Stimulated activated CD4-positive, alpha-beta T cell treated with anti-CD3 and anti-CD28 coated beads, Interleukin-2, amount 100 ng/mL, for 4 hours (primary cell): Measurements from ENCODE around the gene TIMM23.
A peak's percentile ranks its signal among the peaks of the same experiment; 100 is the strongest.
"Not testable (repeated sequence)": the region's sequence is repeated elsewhere in the genome, so short reads cannot be mapped to it uniquely, and the experiment has no call there.

ENCODE experiments used
- DNase-seq: peaks from one replicate; pipeline ENCODE4 v3.0.0-alpha.2; 2020; ENCODE audit warnings: low read depth

TIMM23 gene

DNA sequence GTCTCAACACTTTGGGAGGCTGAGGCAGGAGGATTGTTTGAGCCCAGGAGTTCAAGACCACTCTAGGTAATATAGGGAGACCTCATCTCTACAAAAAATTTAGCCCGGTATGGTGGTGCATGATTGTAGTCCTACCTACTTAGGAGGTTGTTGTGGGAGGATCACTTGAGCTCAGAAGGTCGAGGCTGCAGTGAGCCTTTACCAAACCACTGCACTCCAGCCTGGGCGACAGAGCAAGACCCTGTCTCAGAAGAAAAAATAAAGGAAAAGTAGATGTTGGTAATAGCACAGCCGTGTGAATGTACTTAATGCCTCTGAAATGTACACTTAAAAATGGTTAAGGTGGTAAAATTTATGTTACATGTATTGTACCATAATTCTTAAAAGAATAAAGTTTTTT, 25.3 kb downstream of the TIMM23 start:
- no peak for DNase-seq

DNA sequence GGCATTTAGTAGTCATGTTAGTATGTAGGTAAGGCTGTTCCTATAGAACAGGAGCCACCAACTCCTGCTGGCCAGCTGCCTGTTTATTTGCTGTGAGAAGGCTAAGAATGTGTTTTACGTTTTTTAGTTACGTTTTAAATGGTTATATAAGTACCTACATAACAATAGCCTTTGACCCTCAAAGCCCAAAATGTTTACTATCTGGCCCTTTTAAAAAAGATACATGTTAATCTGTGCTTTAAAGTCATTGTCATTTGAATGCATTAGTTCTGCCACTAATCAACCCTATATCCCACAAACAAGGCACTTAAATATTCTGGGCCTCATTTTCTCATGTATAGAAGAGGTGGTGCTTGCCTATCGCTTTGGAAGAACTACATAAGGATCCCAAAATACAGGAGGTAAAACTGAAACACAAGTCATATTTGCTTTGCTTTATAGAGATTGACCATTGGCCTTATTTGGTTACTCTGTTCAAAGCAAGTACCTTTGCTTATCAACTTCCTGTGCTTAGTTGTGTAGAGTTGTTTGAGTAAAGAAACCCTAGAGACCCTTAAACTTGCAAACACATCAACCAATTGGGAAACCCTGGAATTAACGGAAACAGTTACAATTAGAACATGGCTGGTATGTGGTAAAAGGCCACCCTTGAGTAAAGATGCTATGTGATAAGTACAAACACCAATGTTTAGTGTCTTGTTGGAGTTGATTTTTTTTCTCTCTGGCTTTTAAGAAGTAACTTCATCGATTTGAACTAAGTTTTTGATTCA, 25.9 kb downstream of the TIMM23 start:
- DNase-seq = no peak

DNA sequence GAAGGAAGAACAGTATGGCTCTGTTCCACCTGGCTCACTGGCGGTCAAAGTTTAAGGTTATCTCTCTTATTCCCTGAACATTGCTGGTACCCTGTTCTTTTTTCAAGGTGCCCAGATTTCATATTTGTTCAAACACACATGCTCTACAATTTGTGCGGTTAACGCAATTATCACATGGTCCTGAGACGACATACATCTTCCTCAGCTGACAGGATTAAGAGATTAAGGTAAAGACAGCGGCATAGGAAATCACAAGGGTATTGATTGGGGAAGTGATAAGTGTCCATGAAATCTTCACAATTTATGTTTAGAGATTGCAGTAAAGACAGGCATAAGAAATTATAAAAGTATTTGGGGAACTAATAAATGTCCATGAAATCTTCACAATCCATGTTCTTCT, 27.7 kb downstream of the TIMM23 start:
- not testable (repeated sequence) for DNase-seq

DNA sequence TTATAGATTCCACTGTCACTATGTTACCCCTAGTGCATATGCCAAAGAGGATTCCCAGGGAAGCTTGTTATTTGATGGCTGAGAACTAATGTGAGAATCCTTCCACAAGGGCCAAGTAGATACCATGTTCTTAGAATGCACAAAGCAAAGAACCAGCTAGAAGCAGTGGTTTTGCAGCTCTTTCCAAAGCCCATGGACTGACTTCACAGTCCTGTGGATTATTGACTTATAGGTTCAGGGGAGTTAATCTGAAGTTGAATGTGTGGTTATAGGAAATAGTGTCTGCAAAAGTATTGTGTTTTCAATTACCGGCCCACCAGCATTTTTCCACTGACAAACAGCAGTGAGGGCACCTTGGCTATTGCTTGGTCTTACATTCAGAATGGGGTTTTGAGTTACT, 28.2 kb downstream of the TIMM23 start:
- no peak for DNase-seq

DNA sequence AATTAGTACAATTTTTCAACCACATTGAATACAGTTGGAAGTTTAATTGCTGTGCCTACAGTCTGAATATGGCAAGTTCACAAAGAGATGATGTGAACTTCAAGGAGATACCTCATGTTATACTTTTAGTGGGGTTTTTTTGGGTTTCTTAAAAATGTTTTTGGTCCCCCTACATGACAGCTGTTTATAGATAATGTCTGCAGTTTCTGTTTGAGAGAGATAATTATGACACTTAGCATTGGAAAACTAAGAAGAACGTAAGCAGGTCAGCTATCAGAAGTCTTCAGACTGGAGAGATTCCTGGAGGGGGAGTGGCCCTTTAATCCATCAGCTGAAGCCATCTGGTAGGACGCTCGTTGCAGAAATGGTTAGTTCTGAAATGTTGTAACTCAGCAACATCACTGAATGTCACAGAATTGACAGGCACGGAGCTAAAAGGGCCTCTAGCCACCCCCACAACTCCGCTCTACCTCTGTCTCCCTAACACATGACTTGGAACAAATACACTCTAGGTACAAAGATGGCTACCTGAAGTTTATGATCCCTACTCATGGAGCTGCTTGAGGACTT, 29.0 kb downstream of the TIMM23 start:
- no peak for DNase-seq

DNA sequence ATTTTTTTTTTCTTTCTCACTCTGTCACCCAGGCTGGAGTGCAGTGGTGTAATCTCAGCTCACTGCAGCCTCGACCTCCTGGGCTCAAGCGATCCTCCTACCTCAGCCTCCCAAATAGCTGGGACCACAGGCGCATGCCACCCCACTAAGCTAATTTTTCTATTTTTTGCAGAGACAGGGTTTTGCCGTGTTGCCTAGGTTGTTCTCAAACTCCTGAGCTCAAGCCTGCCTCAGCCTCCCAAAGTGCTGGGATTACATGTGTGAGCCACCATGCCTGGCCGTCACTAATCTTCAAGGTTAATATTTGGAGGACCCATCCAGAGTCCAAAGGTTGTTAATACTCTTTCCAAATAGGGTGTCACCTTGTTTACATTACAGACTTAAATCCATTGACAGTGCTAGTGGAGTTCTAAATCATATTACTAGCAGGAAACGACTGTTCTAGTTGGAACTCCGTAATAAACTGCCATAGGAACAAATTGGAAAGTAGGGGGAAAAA, 29.9 kb downstream of the TIMM23 start:
- not testable (repeated sequence) for DNase-seq

DNA sequence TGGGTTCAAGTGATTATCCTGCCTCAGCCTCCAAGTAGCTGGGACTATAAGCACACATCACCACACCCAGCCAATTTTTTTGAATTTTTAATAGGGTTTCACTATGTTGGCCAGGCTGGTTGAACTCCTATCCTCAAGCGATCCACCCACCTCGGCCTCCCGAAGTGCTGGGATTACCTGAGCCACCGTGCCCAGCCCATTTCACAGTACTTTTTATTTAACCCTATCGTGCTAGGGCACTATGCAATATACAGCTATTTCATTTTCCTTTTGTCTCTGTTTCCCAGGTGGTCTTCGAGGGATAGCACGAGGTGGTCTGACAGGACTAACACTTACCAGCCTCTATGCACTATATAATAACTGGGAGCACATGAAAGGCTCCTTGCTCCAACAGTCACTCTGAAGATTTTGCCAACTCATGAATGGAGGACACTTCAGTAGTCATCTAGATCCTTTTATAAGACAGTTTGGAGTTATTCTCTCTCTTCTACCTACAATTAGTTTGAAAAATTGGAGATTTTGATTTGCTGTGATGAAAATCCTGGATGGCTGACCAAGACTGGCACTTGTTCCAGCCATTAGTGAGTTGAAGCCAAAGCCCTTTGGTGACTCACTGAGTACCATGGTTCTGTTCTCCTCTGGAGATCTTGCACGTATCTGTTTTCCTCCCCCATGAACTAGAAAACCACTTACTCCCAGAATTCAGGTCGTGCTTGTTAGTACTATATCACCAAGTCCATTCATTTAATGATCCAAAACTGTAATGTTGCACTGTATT, 30.8 kb downstream of the TIMM23 start:
- DNase-seq = no peak

DNA sequence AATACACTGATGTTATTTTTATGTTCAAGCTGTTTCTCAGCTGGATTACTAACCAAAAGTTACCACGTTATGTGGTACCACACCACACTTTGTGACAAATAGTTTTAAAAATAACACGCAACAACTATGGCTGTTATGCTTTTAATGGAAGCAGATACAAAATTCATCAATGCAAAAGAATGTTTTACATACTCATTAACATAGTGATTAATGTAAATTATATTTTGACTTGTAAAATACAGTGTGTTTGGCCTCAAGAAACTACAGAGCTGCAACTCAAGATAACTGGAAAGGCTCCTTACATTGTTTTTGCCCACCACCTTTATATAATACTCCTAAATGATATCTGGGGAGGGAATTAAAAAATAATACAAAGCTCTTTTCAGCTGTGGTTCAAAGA, 32.7 kb downstream of the TIMM23 start:
- no peak for DNase-seq

DNA sequence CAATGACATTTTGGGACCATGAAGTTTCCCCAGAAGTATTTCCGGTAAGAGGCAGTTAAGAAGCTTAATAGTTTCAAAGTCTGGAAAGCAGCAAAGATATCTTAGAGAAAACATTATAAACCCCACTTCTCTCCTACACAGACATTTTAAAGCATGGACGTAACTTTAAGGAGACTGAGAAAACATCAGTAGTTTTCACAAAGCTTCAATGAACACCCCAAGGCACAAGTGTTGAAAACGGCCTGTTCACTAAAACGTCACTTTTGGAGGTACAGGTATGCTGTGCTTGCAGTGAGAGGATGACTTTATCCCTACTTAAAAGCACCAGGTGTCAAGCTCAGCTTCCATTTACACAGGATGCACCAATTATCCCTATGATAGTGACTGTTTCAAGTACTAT, 33.1 kb downstream of the TIMM23 start:
- DNase-seq = no peak

DNA sequence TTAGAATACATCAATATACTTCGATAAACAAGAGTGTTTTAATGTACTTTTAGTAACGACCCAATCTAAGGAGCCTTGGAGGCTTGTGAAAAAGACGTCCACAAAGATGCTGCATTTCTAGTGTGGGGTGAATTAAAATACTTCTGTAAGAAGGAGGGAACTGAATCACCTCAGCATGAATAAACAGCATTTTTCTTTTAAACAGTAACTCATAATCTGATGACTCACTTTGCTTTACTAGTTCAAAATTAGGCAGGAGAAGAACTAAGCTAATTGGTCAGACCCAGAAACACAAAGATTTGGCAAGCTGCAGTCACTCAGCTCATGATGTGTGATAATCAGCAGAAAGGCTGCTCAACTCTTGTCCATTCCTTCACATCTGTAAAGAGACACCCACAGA, 33.9 kb downstream of the TIMM23 start:
- no peak for DNase-seq

DNA sequence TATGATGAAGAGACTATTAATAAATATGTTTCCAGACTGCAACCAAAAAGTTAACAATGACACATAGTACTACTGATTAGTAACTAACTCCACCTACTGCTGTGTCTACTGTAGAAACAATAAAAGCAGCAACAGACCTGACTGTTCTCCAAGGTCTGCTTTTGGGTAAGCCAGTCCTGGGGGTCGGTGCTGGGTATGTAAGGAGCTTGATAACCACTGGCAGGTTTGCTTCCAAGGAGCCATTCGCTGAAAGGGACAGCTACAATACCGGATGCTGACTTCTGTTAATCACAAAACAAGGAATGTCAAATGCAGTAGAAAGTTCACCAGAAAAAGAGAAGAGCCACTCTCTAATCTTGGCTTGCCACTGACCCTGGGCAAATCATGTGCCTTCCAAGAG, 40.5 kb downstream of the TIMM23 start:
- DNase-seq = no peak

DNA sequence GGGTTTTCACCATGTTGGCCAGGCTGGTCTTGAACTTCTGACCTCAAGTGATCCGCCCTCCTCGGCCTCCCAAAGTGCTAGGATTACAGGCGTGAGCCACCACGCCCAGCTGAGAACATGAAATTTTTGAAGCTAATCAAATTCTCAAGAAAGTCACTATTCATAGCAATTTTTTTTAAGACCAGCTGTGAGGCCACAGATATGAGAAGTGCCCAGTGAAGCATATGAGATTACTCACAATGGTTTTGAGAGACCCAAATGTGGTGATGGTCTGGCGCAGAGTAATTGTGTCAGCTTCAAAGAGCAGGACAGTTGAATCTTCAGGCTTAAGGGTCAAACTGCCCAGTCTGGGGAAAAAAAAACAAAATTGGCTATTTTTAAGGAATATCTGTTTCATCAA, 41.9 kb downstream of the TIMM23 start:
- no peak for DNase-seq

DNA sequence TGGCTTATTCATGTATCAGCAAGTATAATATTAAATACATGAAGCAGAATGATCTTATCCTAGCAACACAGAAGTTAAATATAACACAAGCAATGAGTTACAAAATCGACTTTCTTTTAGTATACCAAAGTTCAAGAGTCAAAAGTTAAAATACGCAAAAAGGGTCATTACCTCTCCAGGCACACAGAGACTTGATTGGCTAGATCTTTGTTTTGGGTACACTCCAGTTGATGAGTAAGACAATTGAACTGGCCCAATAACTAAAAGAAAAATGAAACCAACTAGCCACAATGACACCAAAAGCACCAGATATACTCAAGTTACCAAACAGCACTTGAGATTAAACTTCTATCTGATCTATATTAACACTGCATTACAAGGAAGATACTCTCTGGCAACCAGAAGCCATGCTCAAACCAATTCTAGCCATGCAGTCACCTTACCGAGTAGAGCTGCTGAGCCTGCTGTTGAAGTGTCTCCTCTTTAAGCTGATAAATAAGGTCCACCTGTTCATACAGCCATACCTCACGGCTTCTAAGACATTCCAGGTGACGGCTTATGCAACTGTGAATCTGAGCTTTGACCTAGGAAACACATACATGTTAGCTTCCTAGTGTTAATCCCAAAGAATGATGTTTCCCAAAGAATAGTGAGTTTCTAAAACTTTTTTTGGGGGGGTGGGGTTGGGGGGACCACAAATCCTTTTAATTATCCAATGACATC, 42.6 kb downstream of the TIMM23 start:
- no peak for DNase-seq

DNA sequence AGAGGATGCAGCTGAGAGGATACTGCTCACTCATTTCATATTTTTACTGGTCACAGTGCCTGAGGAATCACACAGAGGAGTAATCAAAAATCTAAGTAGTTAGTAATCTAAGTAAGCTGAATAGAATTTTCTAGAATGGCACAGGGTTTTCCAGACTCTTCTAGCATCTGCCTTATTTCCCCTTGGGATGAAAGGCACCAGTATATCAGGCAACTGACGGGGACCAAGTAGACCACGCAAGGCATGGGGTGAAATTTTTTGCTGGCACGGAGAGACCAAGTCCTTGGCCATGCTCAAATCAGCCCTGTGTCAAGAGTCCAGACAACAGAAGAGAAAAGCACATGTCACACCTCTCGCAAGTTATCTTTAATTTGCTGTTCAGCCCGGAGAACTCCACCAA, 43.9 kb downstream of the TIMM23 start:
- DNase-seq = no peak

DNA sequence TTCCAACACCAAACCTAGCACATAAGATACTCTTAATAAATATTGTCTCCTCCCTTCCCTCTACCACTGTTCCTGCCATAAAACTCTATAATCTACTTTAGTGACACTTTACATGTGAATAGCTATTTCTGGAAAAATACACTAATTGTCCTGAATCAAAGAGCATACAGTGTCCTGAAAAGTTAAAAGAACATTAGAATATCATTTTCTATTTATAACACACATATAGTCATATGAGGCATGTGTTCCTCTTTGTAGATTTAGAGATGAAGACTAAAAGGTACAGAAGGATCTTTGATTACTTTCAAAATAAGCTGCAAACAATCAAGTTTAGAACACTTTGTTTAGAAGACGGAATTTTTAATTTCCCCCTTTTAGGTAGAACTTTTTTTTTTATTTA, 44.5 kb downstream of the TIMM23 start:
- DNase-seq = no peak

DNA sequence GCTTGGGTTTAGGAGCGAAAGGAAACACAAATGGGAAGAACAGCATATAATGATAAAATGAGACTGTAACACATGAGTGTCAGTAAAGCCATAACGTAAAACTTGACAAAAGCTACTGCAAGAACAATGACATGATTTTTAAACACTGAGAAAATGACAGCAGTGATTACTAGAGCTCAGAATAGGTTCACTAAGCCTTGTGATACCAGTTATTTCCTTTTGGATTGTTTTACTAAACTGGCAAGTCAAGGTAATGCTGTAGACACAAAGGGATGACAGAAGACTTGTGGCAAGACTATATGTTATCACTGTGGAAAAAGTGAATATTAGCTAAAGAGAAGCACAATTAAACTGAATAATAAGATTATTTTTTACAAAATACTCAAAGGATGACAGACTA, 45.4 kb downstream of the TIMM23 start:
- no peak for DNase-seq

DNA sequence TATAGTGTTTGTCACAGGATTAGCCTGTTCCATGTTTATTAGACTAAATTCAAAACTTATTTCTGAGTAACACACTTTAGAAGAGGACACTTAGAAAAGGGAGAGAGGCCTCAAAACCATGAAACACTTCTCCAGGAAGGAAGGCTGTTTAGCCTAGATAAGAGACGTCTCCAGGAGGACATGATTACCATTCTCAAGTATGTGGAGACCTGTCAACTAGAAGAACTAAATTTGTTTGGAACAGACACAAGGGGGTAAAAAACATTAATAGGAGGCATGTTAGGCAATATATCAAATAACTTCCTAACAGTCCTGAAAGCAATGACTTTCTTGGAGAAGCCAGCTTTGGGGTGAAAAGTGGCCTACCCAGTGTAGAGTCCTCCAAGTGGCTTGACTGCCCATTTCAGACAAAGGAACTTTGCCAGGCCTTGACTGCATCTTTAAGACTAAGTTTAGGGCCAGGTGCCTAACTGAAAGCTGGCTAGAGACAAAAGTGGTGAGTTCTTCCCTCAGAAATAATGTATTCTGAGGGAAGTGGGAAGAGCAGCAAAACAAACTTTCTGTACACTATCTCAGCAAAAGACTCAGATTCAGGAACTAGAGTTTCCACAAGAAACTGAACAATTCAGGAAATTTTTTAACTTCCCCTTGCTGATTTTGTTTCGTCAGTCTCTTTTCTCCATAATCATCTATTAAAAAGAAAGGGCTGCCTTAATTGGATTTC, 46.3 kb downstream of the TIMM23 start:
- DNase-seq = no peak

DNA sequence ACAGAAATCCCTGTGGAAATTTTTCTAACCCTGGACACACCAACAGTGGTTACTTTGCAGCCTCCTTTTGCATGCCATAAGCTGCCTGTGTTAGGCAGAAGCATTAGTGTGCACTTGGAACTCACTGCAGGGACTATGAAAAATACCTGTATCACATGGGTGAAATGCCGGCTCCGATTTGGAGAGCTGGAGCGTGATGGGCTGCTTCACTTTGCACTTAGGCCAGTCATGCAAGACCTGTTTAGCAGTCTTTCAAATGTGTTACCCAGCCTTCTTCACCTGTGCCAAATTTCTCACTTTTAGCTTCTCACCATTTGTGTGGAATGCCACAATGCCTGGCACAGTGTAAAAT, 46.9 kb downstream of the TIMM23 start:
- DNase-seq = no peak

DNA sequence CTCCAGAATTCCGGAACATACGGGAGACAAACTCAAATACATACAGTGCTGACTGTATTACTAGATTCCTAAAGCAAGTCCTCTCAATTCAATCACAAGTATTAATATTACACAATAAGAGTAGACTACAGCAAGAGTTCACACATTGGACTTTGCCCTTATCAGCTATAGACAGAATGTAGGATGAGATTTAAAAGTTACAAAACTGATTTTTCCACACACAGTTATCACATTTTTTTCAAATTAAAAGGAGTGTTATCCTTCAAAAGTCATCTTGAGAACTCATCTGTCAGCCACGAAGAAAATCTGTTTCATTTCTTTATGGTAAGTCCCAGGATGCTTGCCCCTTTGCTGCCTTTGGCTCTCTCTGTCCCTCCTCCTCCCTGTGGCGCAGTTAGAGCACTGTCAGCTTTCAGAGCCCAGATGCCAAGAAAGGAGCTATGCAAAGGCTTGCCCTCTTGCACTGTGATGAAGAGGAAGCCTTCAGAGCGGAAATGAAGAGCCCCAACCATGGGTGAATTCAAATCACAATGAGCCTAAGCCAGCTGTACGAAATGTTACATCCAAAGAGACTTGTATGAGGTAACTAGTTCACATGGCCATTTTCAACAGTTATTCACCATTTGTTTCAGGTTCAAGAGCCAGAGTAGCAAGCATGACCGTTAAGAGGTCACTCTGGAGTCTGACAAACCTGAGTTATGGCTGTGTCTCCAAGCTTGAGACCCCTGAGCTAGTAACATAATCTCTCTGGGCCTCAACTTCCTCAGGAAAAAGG, 47.5 kb downstream of the TIMM23 start:
- no peak for DNase-seq

DNA sequence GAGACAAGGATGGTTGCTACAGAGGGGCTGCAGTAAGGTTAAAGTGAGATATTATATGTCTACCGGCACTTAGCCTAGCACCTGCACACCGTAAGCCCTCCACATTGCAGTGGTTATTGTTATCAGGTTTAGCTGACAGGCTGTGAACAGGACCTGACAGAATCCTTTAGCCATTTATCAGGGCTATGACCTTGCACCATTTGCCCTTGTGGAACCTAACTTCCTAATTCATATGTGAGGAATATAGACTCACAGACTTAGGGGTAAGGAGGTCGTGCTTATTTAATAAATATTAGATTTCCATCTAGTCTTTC, 48.0 kb downstream of the TIMM23 start:
- DNase-seq = no peak

DNA sequence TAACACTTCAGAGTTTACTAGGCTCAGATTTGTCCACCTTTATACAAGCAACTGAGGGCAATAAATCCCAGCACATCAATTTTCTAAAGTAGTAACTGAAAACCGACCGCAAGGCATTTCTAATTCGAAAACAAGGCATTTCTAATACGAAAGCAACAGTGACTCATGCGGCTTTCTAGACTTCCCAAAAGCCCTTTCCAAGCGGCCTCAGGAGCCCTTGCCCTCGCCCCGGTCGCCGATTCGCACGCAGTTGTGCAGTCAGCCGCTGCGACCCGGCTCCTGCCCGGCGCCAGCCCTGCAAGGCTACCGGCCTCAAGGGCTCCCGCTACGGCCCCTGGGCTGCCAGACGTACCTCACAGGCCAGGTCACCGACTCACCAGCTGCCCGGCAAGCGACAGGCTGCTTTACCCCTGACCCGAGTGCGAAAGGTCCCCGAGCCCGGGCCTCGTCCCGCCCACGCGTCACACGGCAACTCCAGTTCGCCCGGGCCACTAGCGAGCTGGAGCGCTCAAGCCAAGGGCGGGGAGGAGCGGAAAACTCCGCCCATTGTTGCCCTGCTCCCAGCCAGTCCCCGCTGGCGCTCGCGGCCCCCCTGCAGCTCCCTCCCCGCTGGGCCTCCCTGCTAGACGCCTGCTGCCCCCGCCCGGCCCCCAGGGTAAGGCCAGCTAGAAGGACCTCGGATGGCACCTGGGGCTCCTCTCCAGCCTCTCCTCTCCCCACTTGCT, 50.9 kb downstream of the TIMM23 start:
- DNase-seq = peak; percentile 58
